Measurements from ENCODE around the gene PRG3.

PRG3 gene

GRCh38 chr11:57354699-57355098 is 26.3 kb downstream of the PRG3 start:
- TF ChIP-seq, protein P1, sequence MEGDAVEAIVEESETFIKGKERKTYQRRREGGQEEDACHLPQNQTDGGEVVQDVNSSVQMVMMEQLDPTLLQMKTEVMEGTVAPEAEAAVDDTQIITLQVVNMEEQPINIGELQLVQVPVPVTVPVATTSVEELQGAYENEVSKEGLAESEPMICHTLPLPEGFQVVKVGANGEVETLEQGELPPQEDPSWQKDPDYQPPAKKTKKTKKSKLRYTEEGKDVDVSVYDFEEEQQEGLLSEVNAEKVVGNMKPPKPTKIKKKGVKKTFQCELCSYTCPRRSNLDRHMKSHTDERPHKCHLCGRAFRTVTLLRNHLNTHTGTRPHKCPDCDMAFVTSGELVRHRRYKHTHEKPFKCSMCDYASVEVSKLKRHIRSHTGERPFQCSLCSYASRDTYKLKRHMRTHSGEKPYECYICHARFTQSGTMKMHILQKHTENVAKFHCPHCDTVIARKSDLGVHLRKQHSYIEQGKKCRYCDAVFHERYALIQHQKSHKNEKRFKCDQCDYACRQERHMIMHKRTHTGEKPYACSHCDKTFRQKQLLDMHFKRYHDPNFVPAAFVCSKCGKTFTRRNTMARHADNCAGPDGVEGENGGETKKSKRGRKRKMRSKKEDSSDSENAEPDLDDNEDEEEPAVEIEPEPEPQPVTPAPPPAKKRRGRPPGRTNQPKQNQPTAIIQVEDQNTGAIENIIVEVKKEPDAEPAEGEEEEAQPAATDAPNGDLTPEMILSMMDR (IDR thresholded peaks at IDR 0.05), result no peak
- Mint-ChIP-seq H3K9me3 (peaks cover 20% of the 10 kb centered on the region), H3K4me1 (peaks cover 69% of the 10 kb centered on the region), H3K27ac (peak overlapping the region; percentile 30), H3K36me3 (ENCODE audit: low read depth) (peaks cover 8% of the 10 kb centered on the region), H3K4me3 (peak overlapping the region; percentile 23), H3K27me3 (ENCODE audit: low read depth, poor library complexity) (peaks cover 7% of the 10 kb centered on the region)
- DNase-seq, result no peak

- Mint-ChIP-seq H3K9me3 (peaks cover 21% of the 10 kb centered on the region), H3K27ac (peak overlapping the region; percentile 30)
- DNase-seq, result no peak
Measured at GRCh38 chr11:57353852-57354251, 27.1 kb downstream of the PRG3 start.

DNA sequence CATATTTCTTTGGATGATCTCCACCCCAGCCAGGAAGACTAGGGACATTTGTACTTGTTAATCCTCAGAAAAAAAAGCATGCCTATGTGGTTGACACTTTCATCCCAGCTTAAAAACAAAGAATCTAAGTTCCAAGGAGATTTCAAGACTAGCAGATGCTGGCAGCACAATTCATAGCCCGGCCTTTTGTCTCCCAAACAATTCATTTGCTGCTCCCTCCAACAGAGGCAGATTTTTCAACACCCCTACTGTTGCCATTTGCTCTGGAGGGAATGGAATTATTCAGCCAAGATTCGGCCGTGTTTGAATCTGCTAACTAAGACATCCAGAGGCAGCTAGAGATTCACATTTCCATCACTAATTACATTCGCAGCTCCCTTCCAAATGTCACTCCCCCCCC is 27.5 kb downstream of the PRG3 start:
- peaks cover 7% of the 10 kb centered on the region for H3K27me3 Mint-ChIP-seq (ENCODE audit: low read depth, poor library complexity)
- H3K9me3 Mint-ChIP-seq, result peaks cover 21% of the 10 kb centered on the region
- H3K27ac Mint-ChIP-seq, result peak overlapping the region; percentile 30
- peaks cover 8% of the 10 kb centered on the region for H3K36me3 Mint-ChIP-seq (ENCODE audit: low read depth)
- peak overlapping the region; percentile 48 for H3K4me3 Mint-ChIP-seq
- peaks cover 70% of the 10 kb centered on the region for H3K4me1 Mint-ChIP-seq
- TF ChIP-seq, protein P1 (IDR thresholded peaks at IDR 0.05), result no peak
- DNase-seq, result no peak

More at GRCh38 chr11:57353852-57354251, 27.1 kb downstream of the PRG3 start:
- H3K36me3 Mint-ChIP-seq (ENCODE audit: low read depth), result peaks cover 8% of the 10 kb centered on the region
- peak overlapping the region; percentile 48 for H3K4me3 Mint-ChIP-seq
- peaks cover 70% of the 10 kb centered on the region for H3K4me1 Mint-ChIP-seq
- H3K27me3 Mint-ChIP-seq (ENCODE audit: low read depth, poor library complexity), result peaks cover 7% of the 10 kb centered on the region
- TF ChIP-seq, protein P1 (IDR thresholded peaks at IDR 0.05), result no peak

- H3K27ac Mint-ChIP-seq, result peak overlapping the region; percentile 30
- H3K4me3 Mint-ChIP-seq, result peak overlapping the region; percentile 48
- DNase-seq, result no peak
- peaks cover 21% of the 10 kb centered on the region for H3K9me3 Mint-ChIP-seq
- TF ChIP-seq, protein P1 (IDR thresholded peaks at IDR 0.05), result no peak
- H3K4me1 Mint-ChIP-seq, result peaks cover 72% of the 10 kb centered on the region
- H3K27me3 Mint-ChIP-seq (ENCODE audit: low read depth, poor library complexity), result peaks cover 7% of the 10 kb centered on the region
- peaks cover 8% of the 10 kb centered on the region for H3K36me3 Mint-ChIP-seq (ENCODE audit: low read depth)
Measured at GRCh38 chr11:57353036-57353435, 27.9 kb downstream of the PRG3 start.

- peak; percentile 92 for DNase-seq
- peaks cover 7% of the 10 kb centered on the region for H3K27me3 Mint-ChIP-seq (ENCODE audit: low read depth, poor library complexity)
- H3K4me1 Mint-ChIP-seq, result peaks cover 83% of the 10 kb centered on the region
- TF ChIP-seq, protein P1 (IDR thresholded peaks at IDR 0.05), result peak; percentile 83
- H3K36me3 Mint-ChIP-seq (ENCODE audit: low read depth), result peaks cover 8% of the 10 kb centered on the region
- H3K27ac Mint-ChIP-seq, result no peak overlapping the region
- H3K9me3 Mint-ChIP-seq, result peaks cover 21% of the 10 kb centered on the region
- peak overlapping the region; percentile 44 for H3K4me3 Mint-ChIP-seq
Measured at GRCh38 chr11:57349491-57350274, 31.3 kb downstream of the PRG3 start.
